NCI-H748 treated with DMSO at 0.1 percent for 48 hours (cell line): ENCODE results near the gene PARVB.

Source experiments
- DNase-seq: peaks from one replicate; lab custom pipeline; 2025; lab: John Stamatoyannopoulos, UW

The PARVB gene

GRCh38 chr22:44184006-44184405 is 159.9 kb downstream of the PARVB start:
- no peak for DNase-seq

- DNase-seq, result no peak
Measured at GRCh38 chr22:44185237-44186120, 161.4 kb downstream of the PARVB start.

GRCh38 chr22:44186121-44186510 is 162.0 kb downstream of the PARVB start:
- no peak for DNase-seq

- no peak for DNase-seq
Measured at GRCh38 chr22:44186737-44187136, 162.6 kb downstream of the PARVB start.

GRCh38 chr22:44187652-44188230 is 163.6 kb downstream of the PARVB start:
- DNase-seq, result no peak

- no peak for DNase-seq
Measured at GRCh38 chr22:44188316-44188715, 164.2 kb downstream of the PARVB start.

GRCh38 chr22:44188986-44189630 is 165.0 kb downstream of the PARVB start:
- no peak for DNase-seq

GRCh38 chr22:44190381-44190976 is 166.4 kb downstream of the PARVB start:
- DNase-seq, result no peak

- DNase-seq, result no peak
Measured at GRCh38 chr22:44191036-44191454, 166.9 kb downstream of the PARVB start.

GRCh38 chr22:44192098-44192815 is 168.2 kb downstream of the PARVB start:
- DNase-seq, result peak; percentile 1

GRCh38 chr22:44192816-44193534 is 168.9 kb downstream of the PARVB start:
- no peak for DNase-seq

GRCh38 chr22:44193535-44193891 is 169.4 kb downstream of the PARVB start:
- no peak for DNase-seq

GRCh38 chr22:44194569-44194968 is 170.5 kb downstream of the PARVB start:
- DNase-seq, result no peak

- DNase-seq, result no peak
Measured at GRCh38 chr22:44195189-44195871, 171.2 kb downstream of the PARVB start.

GRCh38 chr22:44196241-44196640 is 172.1 kb downstream of the PARVB start:
- no peak for DNase-seq

GRCh38 chr22:44196731-44197131 is 172.6 kb downstream of the PARVB start:
- no peak for DNase-seq

GRCh38 chr22:44197271-44197670 is 173.2 kb downstream of the PARVB start:
- DNase-seq, result no peak

- no peak for DNase-seq
Measured at GRCh38 chr22:44199164-44199563, 175.1 kb downstream of the PARVB start.

GRCh38 chr22:44199866-44200265 is 175.8 kb downstream of the PARVB start:
- DNase-seq, result no peak

GRCh38 chr22:44200451-44200850 is 176.3 kb downstream of the PARVB start:
- DNase-seq, result no peak
